H9 (cell line): Measurements from ENCODE around the gene ITPA. TPM values are rescaled to one million over a fixed set of nuclear protein-coding genes. Genes with fewer than 3 reads are reported as not detected.

Source experiments
- DNase-seq: peaks from one replicate; pipeline ENCODE4 v3.0.0-alpha.2; 2017
- H2AFZ ChIP-seq: one replicate; pipeline ENCODE4 v1.6.1; 2013; ENCODE audit warnings: mild to moderate bottlenecking, low read length, control low read depth, moderate library complexity
- H2AK5ac ChIP-seq: 2 replicates; pipeline ENCODE4 v1.6.1; 2013; ENCODE audit warnings: low read length, control low read depth, mixed read lengths; ENCODE audit not compliant: insufficient read length
- H2BK120ac ChIP-seq: one replicate; pipeline ENCODE4 v1.6.1; 2013; ENCODE audit warnings: low read depth, mild to moderate bottlenecking, low read length, control low read depth, inconsistent platforms; ENCODE audit not compliant: poor library complexity, severe bottlenecking
- H2BK12ac ChIP-seq: 2 replicates; pipeline ENCODE4 v1.6.1; 2013; ENCODE audit warnings: low read length, control low read depth, mixed read lengths, low read depth; ENCODE audit not compliant: insufficient read length
- H2BK15ac ChIP-seq: 2 replicates; pipeline ENCODE4 v1.6.1; 2013; ENCODE audit warnings: low read depth, low read length, control low read depth
- H2BK20ac ChIP-seq: one replicate; pipeline ENCODE4 v1.6.1; 2013; ENCODE audit warnings: low read depth, mild to moderate bottlenecking, low read length, control low read depth, inconsistent platforms; ENCODE audit not compliant: poor library complexity, severe bottlenecking
- H2BK5ac ChIP-seq: 2 replicates; pipeline ENCODE4 v1.6.1; 2013; ENCODE audit warnings: low read length, control low read depth, mixed read lengths; ENCODE audit not compliant: insufficient read length
- H3K14ac ChIP-seq: 2 replicates; pipeline ENCODE4 v1.6.1; 2013; ENCODE audit warnings: low read length, control low read depth; ENCODE audit not compliant: insufficient read depth
- H3K18ac ChIP-seq: 2 replicates; pipeline ENCODE4 v1.6.1; 2013; ENCODE audit warnings: low read depth, mild to moderate bottlenecking, mixed read lengths, low read length, control low read depth; ENCODE audit not compliant: insufficient read length
- H3K23ac ChIP-seq: 2 replicates; pipeline ENCODE4 v1.6.1; 2013; ENCODE audit warnings: low read length, control low read depth, mixed read lengths, low read depth; ENCODE audit not compliant: insufficient read length
- H3K23me2 ChIP-seq: 2 replicates; pipeline ENCODE4 v1.6.1; 2013; ENCODE audit warnings: low read depth, mild to moderate bottlenecking, mixed read lengths, low read length, control low read depth; ENCODE audit not compliant: insufficient read length, poor library complexity, severe bottlenecking
- H3K27ac ChIP-seq: 2 replicates; pipeline ENCODE4 v1.5.1; 2013; ENCODE audit warnings: low read length, control low read depth, mixed read lengths, low read depth; ENCODE audit not compliant: insufficient read length
- H3K27me3 ChIP-seq: 2 replicates; pipeline ENCODE4 v1.6.1; 2013; ENCODE audit warnings: low read length, control low read depth, inconsistent platforms; ENCODE audit not compliant: insufficient read depth
- H3K4ac ChIP-seq: 2 replicates; pipeline ENCODE4 v1.6.1; 2013; ENCODE audit warnings: low read depth, mild to moderate bottlenecking, control low read depth, inconsistent platforms, low read length, moderate library complexity
- H3K4me1 ChIP-seq: 2 replicates; pipeline ENCODE4 v1.6.1; 2013; ENCODE audit warnings: low read length, control low read depth, inconsistent platforms; ENCODE audit not compliant: insufficient read depth
- H3K4me2 ChIP-seq: 2 replicates; pipeline ENCODE4 v1.6.1; 2013; ENCODE audit warnings: low read length, control low read depth, mixed read lengths; ENCODE audit not compliant: insufficient read length, insufficient read depth
- H3K56ac ChIP-seq: 2 replicates; pipeline ENCODE4 v1.6.1; 2013; ENCODE audit warnings: low read depth, mild to moderate bottlenecking, mixed read lengths, low read length, control low read depth; ENCODE audit not compliant: insufficient read length
- H3K79me1 ChIP-seq: 2 replicates; pipeline ENCODE4 v1.6.1; 2013; ENCODE audit warnings: low read depth, mild to moderate bottlenecking, moderate library complexity, low read length, control low read depth, inconsistent platforms; ENCODE audit not compliant: insufficient read depth, poor library complexity, severe bottlenecking
- H3K79me2 ChIP-seq: 2 replicates; pipeline ENCODE4 v1.6.1; 2013; ENCODE audit warnings: low read length, control low read depth, inconsistent platforms; ENCODE audit not compliant: insufficient read depth
- H3K9ac ChIP-seq: 2 replicates; pipeline ENCODE4 v1.6.1; 2013; ENCODE audit warnings: low read length, control low read depth, mixed read lengths; ENCODE audit not compliant: insufficient read length; ENCODE audit errors: extremely low read depth
- H3K9me3 ChIP-seq: one replicate; pipeline ENCODE4 v1.6.1; 2013; ENCODE audit warnings: low read depth, low read length, inconsistent platforms; ENCODE audit not compliant: control insufficient read depth
- H3T11ph ChIP-seq: one replicate; pipeline ENCODE4 v1.6.1; 2013; ENCODE audit warnings: mild to moderate bottlenecking, low read length, control low read depth, inconsistent platforms
- H4K20me1 ChIP-seq: one replicate; pipeline ENCODE4 v1.6.1; 2013; ENCODE audit not compliant: control insufficient read depth, insufficient read length, insufficient read depth
- H4K5ac ChIP-seq: 2 replicates; pipeline ENCODE4 v1.6.1; 2013; ENCODE audit warnings: low read depth, mild to moderate bottlenecking, mixed read lengths, low read length, control low read depth; ENCODE audit not compliant: insufficient read length
- H4K8ac ChIP-seq: replicated peaks from 2 replicates; pipeline ENCODE4 v1.6.1; 2013; ENCODE audit warnings: low read length, control low read depth, mixed read lengths, low read depth; ENCODE audit not compliant: insufficient read length
- H4K91ac ChIP-seq: 2 replicates; pipeline ENCODE4 v1.6.1; 2013; ENCODE audit warnings: low read depth, mild to moderate bottlenecking, moderate library complexity, mixed read lengths, low read length, control low read depth; ENCODE audit not compliant: insufficient read length
- H3K27ac Mint-ChIP-seq, 3 experiments: 2 replicates in 2 of 3; 3 replicates in 1 of 3; pipeline ENCODE4 v1.8.0; 2020 to 2021; ENCODE audit warnings: mixed read lengths in 3 of 3, mild to moderate bottlenecking in 1 of 3, moderate library complexity in 1 of 3
- H3K27me3 Mint-ChIP-seq: 2 replicates; pipeline ENCODE4 v1.8.0; 2021; ENCODE audit warnings: low read depth, mild to moderate bottlenecking, moderate library complexity, mixed read lengths
- H3K36me3 Mint-ChIP-seq, 3 experiments: 2 replicates in 2 of 3; 3 replicates in 1 of 3; pipeline ENCODE4 v1.8.0; 2020 to 2021; ENCODE audit warnings: low read depth in 3 of 3, mixed read lengths in 3 of 3; ENCODE audit not compliant: insufficient read depth in 1 of 3
- H3K4me1 Mint-ChIP-seq, 2 experiments: 2 replicates each; pipeline ENCODE4 v1.8.0; 2020; ENCODE audit warnings: mixed read lengths in 2 of 2
- H3K4me3 Mint-ChIP-seq, 2 experiments: 2 replicates in 1 of 2; 3 replicates in 1 of 2; pipeline ENCODE4 v1.8.0; 2020 to 2021; ENCODE audit warnings: mild to moderate bottlenecking in 2 of 2, mixed read lengths in 2 of 2, moderate library complexity in 1 of 2
- H3K9me3 Mint-ChIP-seq, 2 experiments: 2 replicates in 1 of 2; 3 replicates in 1 of 2; pipeline ENCODE4 v1.8.0; 2020; ENCODE audit warnings: mild to moderate bottlenecking in 2 of 2, mixed read lengths in 2 of 2, moderate library complexity in 1 of 2
- WGBS: extraction: QIAGEN DNeasy Blood & Tissue Kit; methylation state at CpG from one replicate; pipeline ENCODE4 v1.1.7; 2013; ENCODE audit warnings: missing lambda C conversion rate, low lambda C conversion rate, mixed read lengths; ENCODE audit not compliant: insufficient read length; ENCODE audit errors: extremely low coverage; 5-methylcytosine and 5-hydroxymethylcytosine counted together
- total RNA-seq: library from RNA; stranded (reverse); gene quantifications from 2 replicates; pipeline ENCODE4 v1.2.1, GENCODE V29; 2021
- TF ChIP-seq, protein P1 (sequence below): fragments of 200-600 bp; sonication (generic); conservative IDR thresholded peaks from 3 replicates; pipeline ENCODE4 v1.8.0; 2021; ENCODE audit warnings: antibody characterized with exemption, mild to moderate bottlenecking

The ITPA gene
- total RNA-seq, 1 experiment from 2014 or later, result 74.5 TPM

DNA sequence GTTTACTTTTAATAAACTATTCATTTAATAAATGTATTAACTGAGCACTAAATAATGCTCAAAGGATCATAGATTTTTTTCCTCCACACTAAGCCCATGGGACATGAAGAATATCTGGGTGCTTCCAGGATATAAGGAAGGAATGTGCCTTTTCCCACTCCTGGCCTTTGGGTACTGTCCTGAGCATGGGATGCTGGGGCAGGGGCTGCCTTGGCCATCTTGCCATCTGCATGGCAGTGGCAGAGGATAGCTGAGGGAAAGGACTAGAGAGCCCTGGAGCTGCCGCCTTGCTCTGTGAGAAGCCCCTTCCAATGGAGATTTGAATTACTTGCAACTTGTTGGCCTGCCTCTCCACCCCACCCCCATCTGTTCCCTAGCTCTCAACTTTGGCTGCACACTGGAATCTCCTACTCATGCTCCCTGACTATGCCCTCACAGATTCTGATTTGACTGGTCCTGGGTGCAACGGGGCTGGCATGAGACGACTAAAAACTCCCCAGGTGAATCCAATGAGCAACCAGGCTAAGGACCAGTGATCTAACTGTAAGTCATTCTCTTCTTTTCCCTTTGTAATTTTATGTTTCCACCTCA lies 20.4 kb upstream of the ITPA start:
- no peaks in the 10 kb centered on the region for H3K79me2 ChIP-seq
- no peak overlapping the region for H2BK5ac ChIP-seq
- TF ChIP-seq, protein P1, sequence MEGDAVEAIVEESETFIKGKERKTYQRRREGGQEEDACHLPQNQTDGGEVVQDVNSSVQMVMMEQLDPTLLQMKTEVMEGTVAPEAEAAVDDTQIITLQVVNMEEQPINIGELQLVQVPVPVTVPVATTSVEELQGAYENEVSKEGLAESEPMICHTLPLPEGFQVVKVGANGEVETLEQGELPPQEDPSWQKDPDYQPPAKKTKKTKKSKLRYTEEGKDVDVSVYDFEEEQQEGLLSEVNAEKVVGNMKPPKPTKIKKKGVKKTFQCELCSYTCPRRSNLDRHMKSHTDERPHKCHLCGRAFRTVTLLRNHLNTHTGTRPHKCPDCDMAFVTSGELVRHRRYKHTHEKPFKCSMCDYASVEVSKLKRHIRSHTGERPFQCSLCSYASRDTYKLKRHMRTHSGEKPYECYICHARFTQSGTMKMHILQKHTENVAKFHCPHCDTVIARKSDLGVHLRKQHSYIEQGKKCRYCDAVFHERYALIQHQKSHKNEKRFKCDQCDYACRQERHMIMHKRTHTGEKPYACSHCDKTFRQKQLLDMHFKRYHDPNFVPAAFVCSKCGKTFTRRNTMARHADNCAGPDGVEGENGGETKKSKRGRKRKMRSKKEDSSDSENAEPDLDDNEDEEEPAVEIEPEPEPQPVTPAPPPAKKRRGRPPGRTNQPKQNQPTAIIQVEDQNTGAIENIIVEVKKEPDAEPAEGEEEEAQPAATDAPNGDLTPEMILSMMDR, result no peak
- H4K8ac ChIP-seq, result no peak overlapping the region
- no peak overlapping the region for H2AK5ac ChIP-seq
- peaks cover 30 to 47% (median 39%) of the 10 kb centered on the region in 3 experiments; a peak in 6 of 7 replicates for H3K36me3 Mint-ChIP-seq
- no peaks in the 10 kb centered on the region; a peak in 1 of 4 replicates for H3K4me1 Mint-ChIP-seq
- no peak overlapping the region for H3K56ac ChIP-seq
- no peak overlapping the region for H3K4me3 Mint-ChIP-seq
- no peaks in the 10 kb centered on the region for H3K27me3 Mint-ChIP-seq
- H3K23ac ChIP-seq, result no peak overlapping the region
- no peaks in the 10 kb centered on the region for H4K20me1 ChIP-seq
- H2BK20ac ChIP-seq, result no peak overlapping the region
- H2BK12ac ChIP-seq, result no peak overlapping the region
- WGBS, result no CpG with 5 or more reads among the region's 3 CpGs
- H3K23me2 ChIP-seq, result no peaks in the 10 kb centered on the region
- H3K14ac ChIP-seq, result no peak overlapping the region
- H4K5ac ChIP-seq, result no peak overlapping the region
- H3T11ph ChIP-seq, result no peak overlapping the region
- no peaks in the 10 kb centered on the region for H3K9me3 ChIP-seq
- H3K18ac ChIP-seq, result no peak overlapping the region
- H3K9me3 Mint-ChIP-seq, result no peaks in the 10 kb centered on the region
- no peak overlapping the region for H2BK15ac ChIP-seq
- H3K4me2 ChIP-seq, result no peak overlapping the region
- H3K27ac Mint-ChIP-seq, result peak overlapping the region in 2 of 3 experiments; percentile 61 to 88; a peak in 3 of 7 replicates
- H3K79me1 ChIP-seq, result no peaks in the 10 kb centered on the region
- H3K4me1 ChIP-seq, result no peaks in the 10 kb centered on the region
- H2BK120ac ChIP-seq, result no peak overlapping the region
- no peaks in the 10 kb centered on the region for H3K27me3 ChIP-seq
- H3K4ac ChIP-seq, result no peak overlapping the region
- H2AFZ ChIP-seq, result no peak overlapping the region
- H3K27ac ChIP-seq, result no peak overlapping the region
- H3K9ac ChIP-seq, result no peak overlapping the region
- no peak for DNase-seq
- no peak overlapping the region for H4K91ac ChIP-seq
